IMR-90 (cell line): ENCODE results near the gene RYR2. TPM values are rescaled to one million over a fixed set of nuclear protein-coding genes. Genes with fewer than 3 reads are reported as not detected.

Experiments
- ATAC-seq: fragments of 200-7000 bp; cut with Tn5 transposase; 2 replicates; pipeline ENCODE4 v1.9.1; 2020; ENCODE audit warnings: low read depth, mild to moderate bottlenecking, moderate library complexity
- BruUV-seq: library from RNA; stranded (reverse); fragments of 400-500 nt; replicated peaks from 2 replicates; lab custom pipeline; 2021; lab: Mats Ljungman, UMichigan
- CTCF ChIA-PET: fragments of 300-600 bp; formaldehyde crosslinking; extraction: SDS; loops from one replicate; lab custom pipeline; 2021; ENCODE audit warnings: antibody characterized with exemption; lab: Yijun Ruan, JAX
- POLR2A ChIA-PET: fragments of 300-600 bp; sonication (Branson Sonifier 250); formaldehyde crosslinking; loops from one replicate; lab custom pipeline; 2022; ENCODE audit warnings: antibody characterized with exemption; ENCODE audit not compliant: unreplicated experiment; lab: Charles Lee
- DNase-seq: peaks from one replicate; pipeline ENCODE4 v3.0.0; 2013
- H2AFZ ChIP-seq: replicated peaks from 2 replicates; pipeline ENCODE3; 2013; ENCODE audit warnings: low read length, mild to moderate bottlenecking; ENCODE audit not compliant: poor library complexity
- H2AK5ac ChIP-seq: 2 replicates; pipeline ENCODE4 v1.6.1; 2013; ENCODE audit warnings: low read depth, low read length, inconsistent platforms
- H2AK9ac ChIP-seq: replicated peaks from 2 replicates; pipeline ENCODE3; 2013; ENCODE audit warnings: mild to moderate bottlenecking, low read depth, low read length, moderate library complexity; ENCODE audit not compliant: poor library complexity
- H2BK120ac ChIP-seq: 2 replicates; pipeline ENCODE4 v1.6.1; 2013; ENCODE audit warnings: low read depth, low read length, inconsistent platforms
- H2BK15ac ChIP-seq: 3 replicates; pipeline ENCODE4 v1.6.1; 2013; ENCODE audit warnings: low read depth, low read length, inconsistent platforms
- H2BK20ac ChIP-seq: 2 replicates; pipeline ENCODE4 v1.6.1; 2013; ENCODE audit warnings: low read depth, mild to moderate bottlenecking, inconsistent platforms, low read length, moderate library complexity
- H2BK5ac ChIP-seq: 2 replicates; pipeline ENCODE4 v1.6.1; 2013; ENCODE audit warnings: mild to moderate bottlenecking, low read depth, low read length, inconsistent platforms; ENCODE audit not compliant: poor library complexity, severe bottlenecking
- H3K14ac ChIP-seq: replicated peaks from 2 replicates; pipeline ENCODE4 v1.6.1; 2013; ENCODE audit warnings: low read depth, low read length, inconsistent platforms
- H3K18ac ChIP-seq: 2 replicates; pipeline ENCODE4 v1.6.1; 2013; ENCODE audit warnings: low read depth, low read length, control low read depth
- H3K23ac ChIP-seq: 2 replicates; pipeline ENCODE4 v1.6.1; 2013; ENCODE audit warnings: low read depth, low read length, inconsistent platforms
- H3K27ac ChIP-seq: 2 replicates; pipeline ENCODE4 v1.5.1; 2013; ENCODE audit warnings: mild to moderate bottlenecking, control low read depth, low read length; ENCODE audit not compliant: insufficient read depth
- H3K27me3 ChIP-seq: 2 replicates; pipeline ENCODE4 v1.6.1; 2013; ENCODE audit warnings: low read length; ENCODE audit not compliant: control insufficient read depth, insufficient read depth
- H3K36me3 ChIP-seq: 2 replicates; pipeline ENCODE4 v1.6.1; 2013; ENCODE audit warnings: low read length, mixed read lengths; ENCODE audit not compliant: control insufficient read depth, insufficient read depth
- H3K4ac ChIP-seq: 2 replicates; pipeline ENCODE4 v1.6.1; 2013; ENCODE audit warnings: low read depth, low read length, inconsistent platforms
- H3K4me1 ChIP-seq: 2 replicates; pipeline ENCODE4 v1.6.1; 2013; ENCODE audit warnings: low read length, mixed read lengths; ENCODE audit not compliant: control insufficient read depth, insufficient read depth
- H3K4me2 ChIP-seq: 2 replicates; pipeline ENCODE4 v1.6.1; 2013; ENCODE audit warnings: low read depth, mild to moderate bottlenecking, control low read depth, low read length, moderate library complexity
- H3K4me3 ChIP-seq: 2 replicates; pipeline ENCODE4 v1.5.1; 2013; ENCODE audit warnings: low read depth, mild to moderate bottlenecking, control low read depth, low read length, moderate library complexity; ENCODE audit not compliant: insufficient read depth
- H3K56ac ChIP-seq: 2 replicates; pipeline ENCODE4 v1.6.1; 2013; ENCODE audit warnings: low read length, inconsistent platforms; ENCODE audit not compliant: insufficient read depth; ENCODE audit errors: extremely low read depth
- H3K79me1 ChIP-seq, 2 experiments: 2 replicates each; pipeline ENCODE4 v1.6.1; 2013; ENCODE audit warnings: low read length in 2 of 2, inconsistent platforms in 1 of 2, low read depth in 1 of 2
- H3K9ac ChIP-seq: 2 replicates; pipeline ENCODE4 v1.6.1; 2013; ENCODE audit warnings: low read depth, low read length, control low read depth
- H3K9me1 ChIP-seq: 2 replicates; pipeline ENCODE4 v1.6.1; 2013; ENCODE audit warnings: low read length, inconsistent platforms; ENCODE audit not compliant: insufficient read depth
- H3K9me3 ChIP-seq: 2 replicates; pipeline ENCODE4 v1.6.1; 2013; ENCODE audit warnings: low read length; ENCODE audit not compliant: control insufficient read depth, insufficient read depth
- H4K20me1 ChIP-seq: 2 replicates; pipeline ENCODE4 v1.6.1; 2013; ENCODE audit warnings: low read length, inconsistent platforms; ENCODE audit not compliant: insufficient read depth
- H4K5ac ChIP-seq: 2 replicates; pipeline ENCODE4 v1.6.1; 2013; ENCODE audit warnings: mild to moderate bottlenecking, low read depth, low read length, control low read depth
- H4K8ac ChIP-seq, 2 experiments: 2 replicates each; pipeline ENCODE4 v1.6.1; 2013; ENCODE audit warnings: low read depth in 2 of 2, low read length in 2 of 2, control low read depth in 1 of 2, inconsistent platforms in 1 of 2
- H4K91ac ChIP-seq: 2 replicates; pipeline ENCODE4 v1.6.1; 2013; ENCODE audit warnings: low read depth, low read length, inconsistent platforms; ENCODE audit not compliant: insufficient read depth
- BHLHE40 ChIP-seq: fragments of 150-350 bp; IDR thresholded peaks from 2 replicates; pipeline ENCODE4 v1.6.1; 2016; ENCODE audit warnings: mild to moderate bottlenecking, low read depth, low read length
- MAZ ChIP-seq: IDR thresholded peaks from 2 replicates; pipeline ENCODE4 v1.6.1; 2012; ENCODE audit warnings: low read depth, mild to moderate bottlenecking, low read length, improper control_type of control experiment, moderate library complexity, borderline replicate concordance
- WGBS, 2 experiments: methylation state at CpG; one replicate each; pipeline versions ENCODE4 v1.1.5 to v1.1.7; 2013; ENCODE audit warnings: missing lambda C conversion rate in 2 of 2; ENCODE audit not compliant: insufficient read length in 1 of 2; ENCODE audit errors: extremely low coverage in 2 of 2; 5-methylcytosine and 5-hydroxymethylcytosine counted together
- dilution Hi-C: fragments of 300-500 bp; cut with HindIII; formaldehyde crosslinking; loops from one replicate; pipeline ENCODE4 v1.14.3; 2018; ENCODE audit warnings: low sequenced_read_pairs; ENCODE audit not compliant: unreplicated experiment
- in situ Hi-C: fragments of 300-500 bp; cut with MboI; formaldehyde crosslinking; loops from 3 replicates; pipeline ENCODE4 v1.14.3; 2019; ENCODE audit warnings: low sequenced_read_pairs, inconsistent platforms, mixed read lengths
- intact Hi-C: fragments of 100-400 bp; cut with micrococcal nuclease; formaldehyde crosslinking; loops from 2 replicates; pipeline ENCODE4 v1.10.0; 2022
- polyA plus RNA-seq, 3 experiments: library from polyadenylated mRNA; depleted of rRNA; stranded (reverse); fragments of >200 nt; gene quantifications; 2 replicates each; pipeline ENCODE4 v1.2.3, GENCODE V29; 2012; ENCODE audit warnings: low replicate concordance in 1 of 3
- total RNA-seq: library from RNA; depleted of rRNA; stranded (reverse); fragments of >200 nt; gene quantifications from 2 replicates; pipeline ENCODE4 v1.2.3, GENCODE V29; 2012
- TF ChIP-seq, protein P1 (sequence below): fragments of 150-350 bp; IDR thresholded peaks from 2 replicates; pipeline ENCODE4 v1.6.1; 2016; ENCODE audit warnings: low read depth, mild to moderate bottlenecking, low read length, moderate library complexity, borderline replicate concordance
- TF ChIP-seq, protein P2 (sequence below): conservative IDR thresholded peaks from 2 replicates; pipeline ENCODE4 v1.5.1; 2012; ENCODE audit warnings: mild to moderate bottlenecking, low read depth, low read length, improper control_type of control experiment

Gene RYR2
- total and polyA plus RNA-seq, 2 of the 4 experiments (the other 2 are of a cell fraction), result not detected

DNA sequence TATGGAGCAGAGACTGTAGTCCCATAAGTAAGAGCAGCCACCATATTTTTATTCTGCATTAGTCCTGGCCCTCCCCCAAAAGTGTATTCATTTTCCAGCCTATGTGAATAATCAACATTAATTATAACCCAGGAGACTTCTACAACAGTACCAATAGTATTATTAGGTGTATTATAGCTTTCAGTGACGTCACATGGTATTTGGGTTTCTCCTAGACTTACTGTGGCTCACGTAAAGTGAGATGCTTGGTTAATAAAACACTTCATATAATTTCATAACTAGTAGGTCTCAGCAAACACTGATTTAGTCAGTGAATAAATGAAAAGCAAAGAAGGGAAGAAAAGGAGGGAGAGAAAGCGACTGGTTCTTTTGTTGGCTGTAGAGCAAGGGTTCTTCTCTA is 762.5 kb downstream of the RYR2 start:
- in situ Hi-C loops (no loop called here), intact Hi-C loops (no loop called here), dilution Hi-C loops (no loop called here)
- TF ChIP-seq, protein P1, sequence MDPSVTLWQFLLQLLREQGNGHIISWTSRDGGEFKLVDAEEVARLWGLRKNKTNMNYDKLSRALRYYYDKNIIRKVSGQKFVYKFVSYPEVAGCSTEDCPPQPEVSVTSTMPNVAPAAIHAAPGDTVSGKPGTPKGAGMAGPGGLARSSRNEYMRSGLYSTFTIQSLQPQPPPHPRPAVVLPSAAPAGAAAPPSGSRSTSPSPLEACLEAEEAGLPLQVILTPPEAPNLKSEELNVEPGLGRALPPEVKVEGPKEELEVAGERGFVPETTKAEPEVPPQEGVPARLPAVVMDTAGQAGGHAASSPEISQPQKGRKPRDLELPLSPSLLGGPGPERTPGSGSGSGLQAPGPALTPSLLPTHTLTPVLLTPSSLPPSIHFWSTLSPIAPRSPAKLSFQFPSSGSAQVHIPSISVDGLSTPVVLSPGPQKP, result no peak
- TF ChIP-seq BHLHE40, result no peak
- TF ChIP-seq, protein P2, sequence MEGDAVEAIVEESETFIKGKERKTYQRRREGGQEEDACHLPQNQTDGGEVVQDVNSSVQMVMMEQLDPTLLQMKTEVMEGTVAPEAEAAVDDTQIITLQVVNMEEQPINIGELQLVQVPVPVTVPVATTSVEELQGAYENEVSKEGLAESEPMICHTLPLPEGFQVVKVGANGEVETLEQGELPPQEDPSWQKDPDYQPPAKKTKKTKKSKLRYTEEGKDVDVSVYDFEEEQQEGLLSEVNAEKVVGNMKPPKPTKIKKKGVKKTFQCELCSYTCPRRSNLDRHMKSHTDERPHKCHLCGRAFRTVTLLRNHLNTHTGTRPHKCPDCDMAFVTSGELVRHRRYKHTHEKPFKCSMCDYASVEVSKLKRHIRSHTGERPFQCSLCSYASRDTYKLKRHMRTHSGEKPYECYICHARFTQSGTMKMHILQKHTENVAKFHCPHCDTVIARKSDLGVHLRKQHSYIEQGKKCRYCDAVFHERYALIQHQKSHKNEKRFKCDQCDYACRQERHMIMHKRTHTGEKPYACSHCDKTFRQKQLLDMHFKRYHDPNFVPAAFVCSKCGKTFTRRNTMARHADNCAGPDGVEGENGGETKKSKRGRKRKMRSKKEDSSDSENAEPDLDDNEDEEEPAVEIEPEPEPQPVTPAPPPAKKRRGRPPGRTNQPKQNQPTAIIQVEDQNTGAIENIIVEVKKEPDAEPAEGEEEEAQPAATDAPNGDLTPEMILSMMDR, result no peak
- TF ChIP-seq MAZ, result no peak
- WGBS, 2 experiments, result no CpG with 5 or more reads among the region's 3 CpGs
- Histone ChIP-seq H3K4ac (no peak overlapping the region), H4K91ac (no peak overlapping the region), H2AFZ (no peak overlapping the region), H2BK20ac (no peak overlapping the region), H3K14ac (no peak overlapping the region), H3K27me3 (no peaks in the 10 kb centered on the region), H3K27ac (no peak overlapping the region), H2AK5ac (no peak overlapping the region), H4K20me1 (no peaks in the 10 kb centered on the region), H3K9me1 (no peaks in the 10 kb centered on the region), H3K9ac (no peak overlapping the region), H3K23ac (no peak overlapping the region), H2BK15ac (no peak overlapping the region), H2AK9ac (no peak overlapping the region), H4K8ac (no peak overlapping the region), H3K36me3 (no peaks in the 10 kb centered on the region), H3K4me1 (no peaks in the 10 kb centered on the region), H2BK5ac (no peak overlapping the region), H4K5ac (no peak overlapping the region), H3K79me1 (no peaks in the 10 kb centered on the region), H3K9me3 (no peaks in the 10 kb centered on the region), H3K18ac (no peak overlapping the region), H3K4me2 (no peak overlapping the region), H2BK120ac (no peak overlapping the region), H3K56ac (no peak overlapping the region), H3K4me3 (no peak overlapping the region)
- BruUV-seq, result no TSS peak
- ATAC-seq (no peak), DNase-seq (no peak)
- CTCF ChIA-PET, result no interaction called here
- POLR2A ChIA-PET, result no interaction called here
